Ishikawa (cell line): Measurements from ENCODE around the gene CATSPERB.

Experiments used
- CEBPB ChIP-seq: IDR thresholded peaks from 2 replicates; pipeline ENCODE4 v1.6.1; 2012
- CREB1 ChIP-seq: IDR thresholded peaks from 2 replicates; pipeline ENCODE4 v1.6.1; 2012; ENCODE audit warnings: low read depth
- EGR1 ChIP-seq: IDR thresholded peaks from 2 replicates; pipeline ENCODE4 v1.6.1; 2012
- EP300 ChIP-seq: IDR thresholded peaks from 2 replicates; pipeline ENCODE4 v1.6.1; 2012; ENCODE audit warnings: borderline replicate concordance
- FOXM1 ChIP-seq: IDR thresholded peaks from 2 replicates; pipeline ENCODE4 v1.6.1; 2012; ENCODE audit warnings: low read depth, borderline replicate concordance
- NFIC ChIP-seq: IDR thresholded peaks from 2 replicates; pipeline ENCODE4 v1.6.1; 2012
- RAD21 ChIP-seq: IDR thresholded peaks from 2 replicates; pipeline ENCODE4 v1.6.1; 2012; ENCODE audit warnings: low read depth
- TAF1 ChIP-seq: IDR thresholded peaks from 2 replicates; pipeline ENCODE4 v1.6.1; 2012; ENCODE audit warnings: low read depth, mild to moderate bottlenecking
- TCF12 ChIP-seq: IDR thresholded peaks from 2 replicates; pipeline ENCODE4 v1.6.1; 2012; ENCODE audit warnings: low read depth
- TEAD4 ChIP-seq: IDR thresholded peaks from 2 replicates; pipeline ENCODE4 v1.6.1; 2012
- YY1 ChIP-seq: IDR thresholded peaks from 2 replicates; pipeline ENCODE4 v1.6.1; 2012; ENCODE audit warnings: low read depth
- ZBTB7A ChIP-seq: IDR thresholded peaks from 2 replicates; pipeline ENCODE4 v1.6.1; 2012; ENCODE audit warnings: low read depth
- TF ChIP-seq, protein P1 (sequence below): IDR thresholded peaks from 2 replicates; pipeline ENCODE4 v1.6.1; 2012
- TF ChIP-seq, protein P2 (sequence below): IDR thresholded peaks from 2 replicates; pipeline ENCODE4 v1.6.1; 2012; ENCODE audit warnings: low read depth, mild to moderate bottlenecking
- TF ChIP-seq, protein P3 (sequence below): IDR thresholded peaks from 2 replicates; pipeline ENCODE4 v1.6.1; 2012

Gene CATSPERB

DNA sequence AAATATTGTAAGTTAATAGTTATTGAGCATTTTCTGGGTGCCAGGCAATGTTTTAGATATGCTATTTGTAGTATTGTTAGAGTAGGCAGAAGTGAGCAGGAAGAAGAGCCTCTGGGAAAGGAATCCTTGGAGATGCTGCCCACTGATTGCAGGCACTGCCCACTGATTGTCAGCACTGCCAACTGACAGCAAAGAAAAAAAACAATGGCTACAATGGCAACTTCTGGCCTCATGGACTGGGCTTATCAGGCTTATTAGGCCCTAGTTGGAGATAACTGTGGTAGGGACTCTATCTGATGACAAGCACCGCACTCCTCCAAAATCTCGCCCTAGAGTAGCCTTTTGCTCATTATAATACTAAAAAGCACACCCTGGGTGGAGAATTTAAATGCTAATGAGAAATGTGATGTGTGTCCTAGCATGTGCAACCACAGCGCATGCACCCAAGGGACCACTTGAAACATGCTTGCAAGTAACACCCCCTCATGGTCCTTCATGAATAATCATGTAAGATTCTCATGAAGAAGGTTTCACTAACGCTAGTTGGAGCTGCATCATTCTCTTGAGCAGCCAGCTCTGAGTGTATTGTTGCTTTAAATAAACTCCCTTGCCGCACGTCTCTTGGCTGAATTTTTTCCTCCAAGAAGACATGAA lies 118.3 kb downstream of the CATSPERB start:
- TF ChIP-seq EGR1 (no peak), RAD21 (no peak), TAF1 (no peak), TEAD4 (no peak), TCF12 (no peak), ZBTB7A (no peak), CREB1 (no peak), NFIC (no peak), CEBPB (no peak), FOXM1 (no peak), YY1 (no peak), EP300 (no peak)
- TF ChIP-seq, protein P1, sequence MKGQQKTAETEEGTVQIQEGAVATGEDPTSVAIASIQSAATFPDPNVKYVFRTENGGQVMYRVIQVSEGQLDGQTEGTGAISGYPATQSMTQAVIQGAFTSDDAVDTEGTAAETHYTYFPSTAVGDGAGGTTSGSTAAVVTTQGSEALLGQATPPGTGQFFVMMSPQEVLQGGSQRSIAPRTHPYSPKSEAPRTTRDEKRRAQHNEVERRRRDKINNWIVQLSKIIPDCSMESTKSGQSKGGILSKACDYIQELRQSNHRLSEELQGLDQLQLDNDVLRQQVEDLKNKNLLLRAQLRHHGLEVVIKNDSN, result no peak
- TF ChIP-seq, protein P2, sequence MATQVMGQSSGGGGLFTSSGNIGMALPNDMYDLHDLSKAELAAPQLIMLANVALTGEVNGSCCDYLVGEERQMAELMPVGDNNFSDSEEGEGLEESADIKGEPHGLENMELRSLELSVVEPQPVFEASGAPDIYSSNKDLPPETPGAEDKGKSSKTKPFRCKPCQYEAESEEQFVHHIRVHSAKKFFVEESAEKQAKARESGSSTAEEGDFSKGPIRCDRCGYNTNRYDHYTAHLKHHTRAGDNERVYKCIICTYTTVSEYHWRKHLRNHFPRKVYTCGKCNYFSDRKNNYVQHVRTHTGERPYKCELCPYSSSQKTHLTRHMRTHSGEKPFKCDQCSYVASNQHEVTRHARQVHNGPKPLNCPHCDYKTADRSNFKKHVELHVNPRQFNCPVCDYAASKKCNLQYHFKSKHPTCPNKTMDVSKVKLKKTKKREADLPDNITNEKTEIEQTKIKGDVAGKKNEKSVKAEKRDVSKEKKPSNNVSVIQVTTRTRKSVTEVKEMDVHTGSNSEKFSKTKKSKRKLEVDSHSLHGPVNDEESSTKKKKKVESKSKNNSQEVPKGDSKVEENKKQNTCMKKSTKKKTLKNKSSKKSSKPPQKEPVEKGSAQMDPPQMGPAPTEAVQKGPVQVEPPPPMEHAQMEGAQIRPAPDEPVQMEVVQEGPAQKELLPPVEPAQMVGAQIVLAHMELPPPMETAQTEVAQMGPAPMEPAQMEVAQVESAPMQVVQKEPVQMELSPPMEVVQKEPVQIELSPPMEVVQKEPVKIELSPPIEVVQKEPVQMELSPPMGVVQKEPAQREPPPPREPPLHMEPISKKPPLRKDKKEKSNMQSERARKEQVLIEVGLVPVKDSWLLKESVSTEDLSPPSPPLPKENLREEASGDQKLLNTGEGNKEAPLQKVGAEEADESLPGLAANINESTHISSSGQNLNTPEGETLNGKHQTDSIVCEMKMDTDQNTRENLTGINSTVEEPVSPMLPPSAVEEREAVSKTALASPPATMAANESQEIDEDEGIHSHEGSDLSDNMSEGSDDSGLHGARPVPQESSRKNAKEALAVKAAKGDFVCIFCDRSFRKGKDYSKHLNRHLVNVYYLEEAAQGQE, result no peak
- TF ChIP-seq, protein P3, sequence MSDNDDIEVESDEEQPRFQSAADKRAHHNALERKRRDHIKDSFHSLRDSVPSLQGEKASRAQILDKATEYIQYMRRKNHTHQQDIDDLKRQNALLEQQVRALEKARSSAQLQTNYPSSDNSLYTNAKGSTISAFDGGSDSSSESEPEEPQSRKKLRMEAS, result no peak

DNA sequence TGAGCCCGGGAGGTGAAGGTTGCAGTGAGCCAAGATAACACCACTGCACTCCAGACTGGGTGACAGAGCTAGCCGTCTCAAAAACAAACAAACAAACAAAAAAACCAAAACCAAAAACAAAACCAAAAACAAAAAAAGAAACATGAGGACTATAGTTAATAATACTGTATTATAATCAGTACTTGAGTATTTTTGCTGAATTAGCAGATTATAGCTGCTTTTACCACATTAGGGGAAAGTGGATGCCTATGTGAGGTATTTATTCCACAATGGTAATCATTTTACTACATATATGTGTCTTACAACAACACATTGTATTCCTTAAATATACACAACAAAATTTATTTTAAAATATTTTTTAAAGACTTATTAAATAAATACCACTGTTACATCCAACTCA lies 120.4 kb downstream of the CATSPERB start:
- TF ChIP-seq EGR1, result no peak
- no peak for TF ChIP-seq RAD21
- TF ChIP-seq, protein P1, result no peak
- TF ChIP-seq ZBTB7A, result no peak
- no peak for TF ChIP-seq FOXM1
- no peak for TF ChIP-seq TAF1
- no peak for TF ChIP-seq CEBPB
- TF ChIP-seq YY1, result no peak
- no peak for TF ChIP-seq NFIC
- TF ChIP-seq TCF12, result no peak
- TF ChIP-seq, protein P3, result no peak
- no peak for TF ChIP-seq EP300
- TF ChIP-seq TEAD4, result no peak
- no peak for TF ChIP-seq CREB1
- TF ChIP-seq, protein P2, result no peak

DNA sequence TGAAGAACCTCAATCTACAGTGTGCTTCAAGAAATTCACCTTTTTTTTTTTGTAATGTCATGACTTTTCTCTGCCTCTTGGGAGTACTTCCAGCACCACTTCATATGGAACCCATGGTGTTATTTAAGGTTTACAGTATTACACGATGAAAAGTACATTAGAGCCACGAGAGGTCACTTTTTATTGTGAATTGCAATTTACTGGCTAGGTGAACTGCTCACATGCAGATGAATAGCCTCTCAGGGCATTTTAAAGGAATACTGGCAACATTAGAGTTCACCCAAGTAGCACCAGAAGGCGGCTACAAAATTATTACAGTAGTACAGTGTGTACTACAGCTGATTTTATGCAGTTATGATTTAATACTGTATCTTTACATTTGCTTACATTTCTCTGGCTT lies 122.7 kb downstream of the CATSPERB start:
- TF ChIP-seq, protein P1, result no peak
- TF ChIP-seq CREB1 (no peak), NFIC (no peak), TCF12 (no peak), EGR1 (no peak), RAD21 (no peak), YY1 (no peak), ZBTB7A (no peak), EP300 (no peak), TEAD4 (no peak), CEBPB (no peak), FOXM1 (no peak)
- TF ChIP-seq, protein P2, result no peak
- TF ChIP-seq, protein P3, result no peak
